IPS-NIHi7 (cell line): ENCODE measurements around the gene PXK.

ENCODE experiments used
- DNase-seq: peaks from one replicate; pipeline ENCODE4 v3.0.0; 2012; ENCODE audit warnings: mixed read lengths; ENCODE audit errors: extremely low spot score

Gene PXK

DNA sequence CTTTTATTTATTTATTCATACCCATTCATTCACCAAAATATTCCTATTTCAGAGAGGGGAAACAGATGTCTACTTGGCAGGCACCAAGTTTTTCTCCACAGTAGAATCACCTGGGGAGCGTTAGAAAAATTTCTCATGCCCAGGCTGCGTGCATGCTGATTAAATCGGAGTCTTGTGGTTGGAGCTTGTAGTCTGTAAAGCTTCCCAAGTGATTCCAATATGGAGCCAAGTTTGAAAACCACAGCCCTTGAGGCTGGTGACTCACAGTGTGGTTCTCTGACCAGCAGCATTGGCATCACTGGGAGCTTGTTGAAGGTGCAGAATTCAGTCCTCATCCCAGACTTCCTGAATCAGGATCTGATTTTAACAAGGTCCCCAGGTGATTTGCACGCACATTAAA is 51.2 kb downstream of the PXK start:
- no peak for DNase-seq

DNA sequence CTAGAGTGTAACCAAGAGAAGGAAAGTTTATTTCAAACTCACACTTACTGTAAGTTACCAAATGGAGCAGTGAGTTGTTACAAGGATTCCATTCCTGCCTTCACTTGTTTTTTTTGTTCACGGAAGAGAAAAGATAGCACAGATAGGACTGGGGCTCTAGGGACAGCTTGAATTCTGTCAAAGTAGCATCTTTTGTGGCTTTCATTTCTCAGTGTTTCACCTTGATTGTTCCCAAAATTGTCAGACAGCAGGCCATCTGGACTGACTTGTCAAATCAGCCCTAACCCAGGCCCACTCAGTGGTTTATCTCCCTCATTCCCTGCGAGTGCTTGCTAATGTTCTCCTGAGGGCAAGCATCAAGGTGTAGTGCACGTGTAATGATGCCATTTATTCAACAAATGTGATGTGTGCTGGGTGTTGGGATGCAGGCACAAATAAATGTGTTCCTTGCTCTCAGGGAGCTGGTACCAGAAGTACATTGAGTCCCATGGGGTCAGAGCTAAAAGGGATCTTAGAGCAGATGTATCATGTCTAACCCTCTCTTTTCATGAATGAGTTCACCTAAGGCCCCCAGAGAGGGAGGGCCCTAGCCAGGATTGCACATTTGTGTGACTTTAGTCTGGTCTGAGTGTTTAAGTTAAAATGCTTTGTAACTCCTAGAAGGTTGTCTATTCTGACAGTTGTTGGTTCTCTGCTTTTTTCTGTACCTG is 51.8 kb downstream of the PXK start:
- no peak for DNase-seq

DNA sequence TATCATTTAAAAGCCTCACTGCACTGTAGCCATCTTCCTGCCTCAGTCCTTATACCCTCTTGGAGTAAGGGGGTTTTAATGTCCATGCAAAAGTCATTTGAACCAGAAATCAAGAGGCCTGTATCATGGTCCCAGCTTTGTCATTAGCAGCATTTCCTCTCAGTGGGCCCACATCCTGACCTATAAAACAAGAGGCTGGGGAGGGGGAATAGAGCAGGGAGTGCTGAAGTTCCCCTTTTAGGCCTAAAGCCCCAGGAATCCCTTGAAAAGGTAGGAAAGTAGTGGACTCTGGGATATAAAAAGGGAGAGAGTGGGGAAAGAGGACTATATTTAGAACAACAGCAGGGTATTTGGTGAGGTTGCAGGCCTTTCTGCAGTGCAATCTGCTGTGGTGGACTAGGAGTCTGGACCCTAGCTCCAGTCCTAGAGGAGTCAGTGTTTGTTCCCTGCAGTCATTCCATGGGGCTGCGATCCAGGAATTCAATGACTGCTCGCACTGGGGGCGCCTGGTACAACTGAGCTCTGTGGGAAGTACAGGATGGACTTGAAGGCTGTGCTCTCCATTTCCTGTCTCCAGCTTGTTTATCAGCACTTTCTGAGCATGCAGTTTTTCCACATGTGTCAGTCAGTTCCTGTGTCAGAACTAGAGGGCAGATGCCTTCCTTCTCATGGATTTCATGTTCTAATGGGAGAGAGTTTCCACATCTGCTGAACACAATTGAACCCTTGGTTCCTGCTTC is 54.1 kb downstream of the PXK start:
- DNase-seq: peak; percentile 50

DNA sequence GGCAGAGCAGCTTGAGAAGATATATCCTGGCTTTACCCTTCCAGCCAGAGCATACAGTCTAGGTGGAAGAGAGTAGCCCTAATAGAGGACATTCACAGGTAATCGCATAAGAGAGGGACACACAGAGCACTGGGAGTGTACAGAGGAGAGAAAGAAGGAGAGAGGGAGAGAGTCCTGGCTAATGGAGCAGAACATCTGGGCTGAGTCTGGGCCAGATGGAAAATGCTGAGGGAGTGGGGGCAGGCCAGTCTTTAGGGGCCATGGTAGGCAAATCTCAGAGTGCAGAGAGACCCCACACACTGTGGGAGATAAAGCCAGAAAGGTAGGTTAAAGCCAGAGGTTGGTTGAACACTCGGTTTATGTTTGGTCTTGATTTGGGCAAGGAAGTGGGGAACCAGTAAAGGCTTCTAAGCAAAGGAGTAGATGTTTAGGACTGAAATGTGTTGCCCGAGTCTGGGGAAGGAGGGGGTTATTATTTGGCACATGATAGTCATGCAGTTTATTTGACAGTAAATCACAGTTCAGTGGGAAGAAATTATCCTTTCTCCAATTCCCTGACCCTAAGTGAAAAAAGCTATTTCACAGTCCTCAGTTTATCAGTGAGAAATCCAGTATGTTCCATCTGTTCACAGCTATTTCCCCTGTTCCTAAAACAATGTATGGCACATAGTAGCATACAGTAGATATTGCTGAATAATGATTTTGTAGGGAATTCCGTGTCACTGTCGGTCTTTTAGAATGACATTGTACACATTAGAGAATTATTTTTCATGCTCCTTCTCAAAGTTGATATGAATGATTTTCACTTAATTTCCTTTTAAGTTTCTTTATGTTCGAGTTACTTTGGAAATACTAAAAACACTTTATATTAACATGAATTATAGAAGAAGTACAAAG is 55.2 kb downstream of the PXK start:
- no peak for DNase-seq

DNA sequence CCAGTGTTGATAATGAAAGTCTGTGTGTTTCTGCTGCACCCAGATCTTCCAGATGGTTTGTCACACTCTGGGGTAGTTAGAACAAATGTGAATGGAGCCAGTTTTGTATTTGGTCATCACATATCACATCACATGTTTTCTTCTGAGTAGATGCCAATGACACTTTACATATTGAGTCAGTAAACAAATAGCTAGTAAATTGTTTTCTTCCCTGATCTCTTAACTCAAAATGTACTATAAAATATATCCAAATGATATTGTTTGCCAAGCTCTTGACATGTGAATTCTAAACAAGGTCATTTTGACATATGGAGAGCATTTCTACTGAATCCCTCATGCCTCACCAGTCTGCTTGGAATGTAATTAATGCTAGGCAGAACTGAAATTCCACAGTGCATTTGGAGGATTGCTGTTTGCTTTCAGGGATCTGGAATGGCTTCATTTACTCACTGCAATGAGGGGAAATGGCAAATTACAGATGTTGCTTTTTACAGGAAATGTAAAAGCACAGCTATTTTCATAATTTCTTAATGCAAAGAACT is 55.9 kb downstream of the PXK start:
- DNase-seq: no peak

DNA sequence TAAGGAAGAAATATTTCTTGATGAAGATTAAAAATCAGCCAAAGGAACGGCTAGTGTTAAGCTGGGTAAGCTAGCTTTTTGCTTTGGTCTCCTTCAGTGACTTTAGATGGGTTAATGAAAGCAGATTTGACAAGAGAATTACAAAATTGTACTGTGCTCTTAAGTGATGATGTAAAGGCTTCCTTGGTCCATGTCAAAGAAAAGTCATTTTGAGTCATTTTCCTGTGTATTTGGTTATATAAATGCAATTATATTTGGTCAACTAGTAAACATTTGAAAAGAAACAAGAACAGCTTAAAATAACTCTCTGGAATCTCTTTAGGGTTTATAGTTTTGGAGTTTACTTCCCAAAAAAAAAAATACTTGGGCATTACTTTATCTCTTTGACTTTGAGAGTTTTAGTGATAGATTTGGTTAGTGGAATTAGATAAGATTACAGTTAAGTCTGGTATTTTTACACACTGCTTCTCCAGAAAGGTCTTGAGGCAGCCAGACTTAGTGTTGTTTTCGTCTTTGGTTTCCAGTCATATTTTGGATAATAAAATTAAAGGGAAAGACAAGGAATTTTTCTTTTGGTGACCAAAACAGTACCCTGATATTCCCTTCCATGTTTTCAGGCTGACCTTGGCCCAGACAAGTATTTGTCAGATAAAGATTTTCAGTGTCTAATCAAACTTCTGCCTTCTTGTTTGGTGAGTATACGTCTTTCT is 58.6 kb downstream of the PXK start:
- DNase-seq: no peak

DNA sequence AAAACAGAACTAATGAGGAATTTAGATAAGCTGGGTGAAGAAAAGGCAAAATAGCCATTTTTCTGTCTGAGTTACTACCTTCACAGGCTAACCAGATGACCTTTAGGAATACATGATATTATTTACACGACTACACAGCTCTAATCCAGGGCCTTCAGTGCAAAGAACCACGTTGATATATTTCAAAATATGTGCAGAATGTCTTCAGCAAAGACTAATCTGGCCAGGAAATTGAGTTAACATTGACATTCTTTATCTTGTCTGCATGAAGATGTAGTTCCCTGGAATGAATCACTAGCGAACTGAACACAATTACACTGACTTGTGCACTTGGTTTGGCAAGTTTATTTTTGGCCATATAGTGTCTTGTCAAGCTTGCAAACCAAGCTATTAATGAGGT is 59.5 kb downstream of the PXK start:
- no peak for DNase-seq

DNA sequence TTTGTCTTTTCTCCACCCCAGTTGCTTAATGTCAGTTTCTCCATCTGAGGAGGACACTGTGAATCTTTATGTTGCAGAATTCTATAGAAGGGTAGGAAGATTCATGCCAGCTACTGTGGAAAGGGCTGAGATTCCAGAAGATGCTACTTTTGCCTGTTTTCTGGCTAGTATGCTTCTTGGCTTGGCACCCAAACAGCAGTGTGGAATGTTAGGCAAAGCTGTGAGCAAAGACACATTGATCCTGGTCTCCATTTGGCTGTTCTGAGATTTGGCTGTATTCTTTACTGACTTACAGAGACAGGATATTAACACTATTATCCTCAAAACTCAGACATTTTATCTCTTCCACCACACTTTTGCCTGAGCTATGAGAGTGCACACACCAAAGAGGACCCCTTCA is 61.6 kb downstream of the PXK start:
- DNase-seq: no peak

DNA sequence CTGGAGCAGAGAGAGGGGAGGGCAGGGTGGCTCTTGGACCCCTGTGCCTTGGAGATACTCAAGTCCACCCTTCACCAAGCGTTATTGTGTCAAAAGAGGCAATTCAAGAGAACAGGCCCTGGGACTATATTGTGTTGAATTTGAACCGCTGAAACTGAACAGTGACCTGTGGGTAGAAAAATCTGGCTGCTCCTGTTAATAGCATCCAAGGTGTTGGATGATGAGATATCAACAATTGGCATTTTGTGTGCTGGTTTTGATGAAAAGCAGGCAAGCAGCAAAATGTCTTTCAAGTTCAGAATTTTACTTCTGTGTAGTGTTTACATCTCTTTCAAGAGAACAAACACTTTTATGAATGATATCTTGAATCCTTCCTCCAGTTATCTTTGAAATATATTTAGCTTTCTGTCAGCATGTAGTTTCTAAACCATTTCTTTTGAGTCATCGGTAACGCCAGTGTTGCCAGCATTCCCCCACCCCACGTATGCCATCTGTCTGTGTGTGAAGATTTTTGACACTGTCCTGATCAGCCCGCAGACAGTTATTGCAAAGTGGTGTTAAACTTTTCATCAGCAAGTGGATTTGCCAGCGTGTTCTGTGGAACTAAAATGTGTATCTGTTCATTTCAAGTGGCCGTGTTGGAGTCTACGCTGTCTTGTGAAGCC is 66.1 kb downstream of the PXK start:
- no peak for DNase-seq

DNA sequence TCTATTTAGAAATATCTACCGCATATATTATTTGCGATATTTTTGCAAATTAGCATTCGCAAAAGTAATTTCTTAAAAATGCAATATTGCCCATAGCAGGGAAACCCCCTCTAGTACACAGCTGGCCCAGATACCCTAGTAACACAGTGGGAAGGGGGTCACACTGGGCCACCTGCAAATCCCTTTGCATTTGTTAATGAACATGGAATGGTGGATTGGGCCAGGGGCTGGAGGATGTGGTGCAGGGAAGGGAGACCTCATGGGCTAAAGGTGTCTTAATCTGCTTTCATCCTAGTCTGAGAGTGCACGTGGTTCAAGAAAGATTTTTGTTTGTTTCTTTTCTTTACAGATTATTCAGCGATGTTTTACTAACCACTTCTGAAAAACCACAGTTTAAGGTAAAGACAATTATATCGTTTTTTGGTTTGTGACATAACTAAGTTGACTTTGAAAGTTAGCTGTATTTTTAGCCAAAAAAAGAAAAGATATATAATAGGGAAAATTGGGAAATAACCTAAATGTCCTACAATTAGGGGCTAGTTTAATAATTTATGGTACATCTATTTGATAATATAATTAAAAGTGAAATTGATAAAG is 70.9 kb downstream of the PXK start:
- DNase-seq: peak; percentile 50

DNA sequence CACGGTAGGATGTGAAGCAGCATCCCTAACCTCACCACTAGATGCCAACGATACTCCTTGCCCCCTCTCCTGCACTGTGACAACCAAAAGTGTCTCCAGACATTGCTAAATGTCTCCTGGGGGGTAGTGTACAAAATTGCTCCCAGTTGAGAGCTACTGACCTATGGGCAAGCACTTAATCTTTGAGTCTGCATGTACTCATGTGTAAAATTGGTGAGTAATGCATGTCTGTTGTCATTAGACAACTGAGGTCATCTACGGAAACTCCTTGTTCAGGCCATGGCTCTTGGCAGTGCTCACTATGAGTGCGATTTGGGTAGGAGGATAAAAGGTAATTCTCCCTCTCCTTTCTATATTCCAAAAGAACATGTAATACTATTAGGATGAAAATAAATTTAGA is 71.7 kb downstream of the PXK start:
- DNase-seq: no peak

DNA sequence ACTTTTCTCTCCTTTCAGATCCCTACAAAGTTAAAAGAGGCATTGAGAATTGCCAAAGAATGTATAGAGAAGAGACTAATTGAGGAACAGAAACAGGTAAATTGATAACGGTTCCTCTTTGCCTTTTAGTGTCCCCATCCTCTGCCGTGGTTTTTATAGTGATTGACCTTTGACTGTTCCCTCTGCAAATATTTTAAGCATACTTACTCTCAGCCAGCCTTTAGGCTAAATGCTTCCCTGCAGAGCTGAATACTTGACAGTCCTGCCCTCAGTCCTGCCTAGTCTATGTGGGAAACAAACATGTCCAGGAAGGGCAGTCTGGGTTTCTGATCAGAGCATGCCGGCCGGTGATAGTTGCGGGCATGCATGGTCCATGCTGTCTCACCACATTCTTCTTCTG is 76.2 kb downstream of the PXK start:
- DNase-seq: no peak

DNA sequence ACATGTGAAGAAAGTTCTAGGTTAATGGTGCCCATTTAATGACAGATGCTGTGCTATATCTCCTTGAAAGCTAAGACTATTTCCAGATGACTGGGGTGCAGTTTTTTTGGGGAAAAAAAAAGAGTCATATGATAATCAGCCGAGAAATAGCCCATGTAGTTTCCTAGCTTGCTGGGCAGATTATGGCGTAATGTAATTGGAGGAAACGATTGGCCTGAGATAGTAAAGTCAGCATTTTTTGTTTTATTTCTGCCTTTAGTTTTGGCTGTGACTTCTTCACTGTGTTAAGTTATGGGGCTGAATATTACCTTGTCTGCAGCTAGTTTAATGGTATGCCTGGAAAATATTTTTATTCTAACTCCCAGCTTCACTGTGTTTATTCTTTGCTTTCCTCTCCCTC is 77.0 kb downstream of the PXK start:
- no peak for DNase-seq

DNA sequence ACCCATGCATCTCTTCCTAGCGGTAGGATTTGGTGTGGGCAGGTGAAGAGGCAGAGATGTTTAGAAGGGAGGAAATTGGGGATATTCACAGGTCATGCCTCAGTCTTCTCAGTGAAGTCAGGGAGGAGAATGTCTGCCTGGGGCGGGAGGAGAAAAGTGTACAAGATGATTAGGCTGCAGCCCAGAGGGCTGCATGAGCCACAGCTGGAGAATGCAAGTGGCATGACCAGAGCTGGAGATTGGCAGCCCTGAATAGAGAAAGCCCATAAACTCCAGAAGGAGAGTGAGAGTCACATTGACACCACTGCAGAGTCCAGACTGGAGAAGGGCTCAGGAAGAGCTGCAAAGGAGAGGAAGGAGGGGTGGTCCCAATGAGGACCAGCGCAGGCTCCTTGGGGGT is 78.3 kb downstream of the PXK start:
- no peak for DNase-seq

DNA sequence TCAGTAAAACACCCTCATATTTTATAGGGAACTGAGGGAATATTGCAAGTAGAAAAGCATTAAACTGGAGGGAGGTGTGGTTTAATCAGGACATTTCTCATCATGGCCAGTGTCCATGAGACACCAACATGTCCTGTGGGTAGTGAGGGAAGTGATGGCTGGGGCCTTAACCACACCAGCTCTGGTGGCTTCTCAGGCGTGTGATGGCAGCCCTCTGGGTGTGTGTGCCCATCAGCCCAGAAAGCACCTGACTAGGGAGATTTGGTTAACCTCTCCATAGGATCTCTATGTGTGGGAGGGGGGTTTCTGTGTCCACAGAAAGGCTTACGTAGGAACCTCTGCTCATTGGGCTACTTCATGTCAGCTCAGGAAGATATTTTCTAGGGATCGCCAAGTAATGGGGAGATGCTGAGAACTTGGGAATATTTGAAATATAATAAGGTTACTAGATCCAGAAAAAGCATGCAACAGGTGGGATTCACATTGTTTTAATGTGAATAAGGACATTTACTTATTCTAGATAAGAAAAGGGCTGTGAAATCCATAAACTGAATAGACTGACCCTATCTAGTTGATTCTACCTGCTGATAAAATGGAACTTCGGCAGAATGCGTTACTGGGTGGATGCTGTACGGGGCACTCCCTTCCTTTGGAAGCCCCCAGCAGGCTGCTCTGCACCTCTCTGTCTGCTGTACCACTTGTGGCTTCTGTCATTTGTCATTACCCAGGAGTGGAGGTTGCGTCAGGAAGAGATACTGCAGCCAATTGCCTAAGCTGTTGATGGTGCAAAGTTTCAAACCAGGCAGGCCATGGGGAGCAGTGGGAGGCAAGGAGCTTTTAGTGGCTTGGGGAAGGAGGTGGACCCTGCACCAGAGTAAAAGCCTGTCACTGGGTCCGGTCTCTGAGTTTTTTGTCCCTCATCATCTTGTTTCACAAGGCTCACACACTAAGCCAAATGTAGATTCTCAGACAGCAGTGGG is 79.4 kb downstream of the PXK start:
- DNase-seq: no peak

DNA sequence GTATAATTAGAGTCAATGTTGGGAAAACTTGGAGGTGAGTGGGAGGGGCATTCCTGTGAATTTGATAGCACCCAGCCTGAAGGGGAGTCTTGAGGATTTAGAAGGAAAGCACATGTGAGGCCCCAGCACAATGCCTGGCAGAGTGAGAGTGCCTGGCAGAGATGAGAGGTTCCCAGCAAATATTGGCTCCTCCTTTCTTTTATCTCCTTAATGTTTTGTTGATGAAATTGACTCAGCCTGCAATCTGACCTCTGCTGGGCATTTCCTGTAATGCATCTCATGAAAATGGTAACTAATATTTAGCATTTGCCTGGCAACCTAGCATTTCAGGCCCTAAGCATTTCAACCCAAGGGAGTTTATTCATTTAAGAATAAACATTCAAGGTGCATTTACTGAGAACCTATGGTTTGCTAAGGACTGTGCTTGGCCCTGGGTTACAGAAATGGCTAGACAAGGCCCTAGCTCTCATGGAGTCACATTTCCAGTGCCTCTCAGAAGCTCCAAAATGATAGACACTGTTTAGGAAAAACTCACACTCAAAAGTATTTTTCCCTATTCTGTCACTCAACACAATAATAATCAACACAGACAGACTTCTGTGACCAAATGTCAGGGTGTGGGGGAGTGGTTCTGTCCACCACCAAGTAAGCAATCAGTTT is 82.0 kb downstream of the PXK start:
- DNase-seq: peak; percentile 48

DNA sequence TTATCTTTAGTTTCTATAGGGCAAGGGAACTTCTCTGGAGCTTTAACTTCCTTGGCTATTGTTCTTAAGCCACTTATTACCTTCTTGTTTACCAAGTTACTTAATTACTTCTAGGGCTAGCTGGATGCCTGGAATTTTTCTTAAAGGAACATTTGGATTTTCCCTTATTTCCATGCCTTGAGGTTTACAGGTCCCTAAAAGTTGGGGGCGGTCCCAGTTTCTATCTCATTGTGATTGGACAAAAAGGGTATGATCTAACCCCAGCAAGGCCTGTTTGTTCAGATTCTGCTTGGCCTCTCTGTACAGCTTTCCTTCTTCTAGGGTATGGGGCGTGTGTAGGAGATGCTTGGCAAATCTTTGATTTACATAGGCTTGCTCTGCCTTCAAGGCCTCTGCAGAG is 83.5 kb downstream of the PXK start:
- no peak for DNase-seq

DNA sequence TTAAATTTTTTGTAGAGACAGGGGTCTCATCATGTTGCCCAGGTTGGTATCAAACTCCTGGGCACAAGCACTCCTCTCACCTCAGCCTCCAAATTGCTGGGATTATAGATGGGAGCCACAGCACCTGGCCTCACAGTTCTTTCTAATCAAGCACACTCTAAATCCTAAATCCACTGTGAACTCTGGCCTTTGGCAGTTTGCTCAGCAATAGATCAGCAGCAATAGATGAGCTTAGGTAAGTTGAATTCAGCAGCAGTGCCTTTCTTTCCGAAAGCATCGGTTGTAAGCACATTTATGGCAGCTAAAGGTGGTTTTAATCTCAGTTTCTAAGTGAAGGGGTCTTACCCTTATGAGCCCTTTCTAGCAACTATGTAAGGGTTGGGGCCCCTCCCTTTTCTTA is 84.4 kb downstream of the PXK start:
- no peak for DNase-seq

DNA sequence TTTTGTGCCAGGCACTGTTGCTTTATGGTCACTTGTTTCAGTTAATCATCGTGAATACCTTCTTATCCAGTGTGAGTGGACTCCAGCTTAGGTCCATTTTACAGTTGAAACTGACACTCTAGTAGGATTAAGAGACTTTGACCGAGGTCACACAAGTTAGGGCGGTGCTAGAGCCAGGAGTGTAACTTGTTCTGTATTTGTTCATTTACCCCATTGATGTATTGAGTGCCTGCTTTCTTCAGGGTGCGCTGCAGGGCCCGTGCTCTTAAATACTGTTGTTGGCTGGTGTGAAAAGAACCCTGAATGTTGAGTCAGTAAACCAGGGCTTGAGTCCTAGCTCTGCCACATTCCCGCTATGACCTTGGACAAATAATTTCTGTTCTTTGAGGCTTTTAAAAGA is 85.5 kb downstream of the PXK start:
- no peak for DNase-seq
